ENCODE data around the gene SLX9.

- TF ChIP-seq POLR2A (IDR thresholded peaks at IDR 0.05) = no peak
- no peak for TF ChIP-seq CTCF (IDR thresholded peaks at IDR 0.05 in 8 of 11, conservative IDR thresholded peaks at IDR 0.05 in 3 of 11)
- peak in 2 of 3 donors; percentile 7 to 68 for TF ChIP-seq POLR2AphosphoS5 (IDR thresholded peaks at IDR 0.05)
These were observed 34.1 kb upstream of the SLX9 start for GRCh38 chr21:44905728-44906090.
